Gastrocnemius medialis (tissue), 4 donors: ENCODE measurements around the gene SLC9C1.

Experiments
- CTCF ChIP-seq, 5 experiments: fragments of 450-650 bp in 3 of 5; fragments of 200-600 bp in 2 of 5; sonication (generic) in 2 of 5; IDR thresholded peaks in 4 of 5; conservative IDR thresholded peaks in 1 of 5; 1 replicate in 4 of 5; 2 replicates in 1 of 5; pipeline ENCODE4 v1.5.1; 2016 to 2019; ENCODE audit warnings: antibody characterized with exemption in 5 of 5, mild to moderate bottlenecking in 3 of 5, moderate library complexity in 3 of 5
- POLR2A ChIP-seq, 2 donors: fragments of 450-650 bp; IDR thresholded peaks; one replicate each; pipeline ENCODE4 v1.6.1; 2017; ENCODE audit warnings: antibody characterized with exemption in 2 of 2, mild to moderate bottlenecking in 2 of 2, moderate library complexity in 2 of 2

- TF ChIP-seq CTCF (IDR thresholded peaks at IDR 0.05 in 4 of 5, conservative IDR thresholded peaks at IDR 0.05 in 1 of 5) (no peak), POLR2A (IDR thresholded peaks at IDR 0.05) (no peak)
Observed at GRCh38 chr3:112122870-112123269, 171.1 kb downstream of the SLC9C1 start.
